Measurements from ENCODE around the gene KLF11.

DNA sequence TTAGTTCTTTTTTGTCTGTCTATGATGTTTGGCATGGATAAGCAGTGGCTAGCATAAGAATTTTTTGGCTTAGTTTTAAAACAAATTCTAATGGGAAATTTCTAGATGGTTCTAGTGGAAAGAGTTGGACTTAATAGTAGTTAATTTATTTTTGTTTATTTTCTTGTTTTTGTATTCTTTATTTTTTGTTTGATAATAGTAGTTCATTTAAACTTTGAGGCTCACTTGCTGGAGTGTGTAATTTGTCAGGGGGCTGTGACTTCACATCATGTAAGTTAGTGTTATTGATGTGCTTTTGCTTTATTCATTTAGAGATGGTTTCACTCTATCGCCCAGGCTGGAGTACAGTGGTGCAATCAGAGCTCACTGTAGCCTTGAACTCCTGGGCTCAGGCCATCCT, 43.7 kb upstream of the KLF11 start:
- TF ChIP-seq CTCF (IDR thresholded peaks at IDR 0.05) = no peak
- no peak for TF ChIP-seq EP300 (IDR thresholded peaks at IDR 0.05)
- no peak for TF ChIP-seq POLR2A (IDR thresholded peaks at IDR 0.05)
- no peak for TF ChIP-seq POLR2AphosphoS5 (IDR thresholded peaks at IDR 0.05)

All from gastroesophageal sphincter (tissue), 3 donors.